Measurements from ENCODE around the gene FBLN1. TPM values are rescaled to one million over a fixed set of nuclear protein-coding genes. Genes with fewer than 3 reads are reported as not detected.
"Not testable (repeated sequence)": the region's sequence is repeated elsewhere in the genome, so short reads cannot be mapped to it uniquely, and the experiment has no call there.

Gene FBLN1
- total and polyA plus RNA-seq, 8 donors: 38.8 to 416 (median 114) TPM

- Histone ChIP-seq H3K36me3 (peaks cover 0 to 9% (median 0%) of the 10 kb centered on the region in 4 donors), H3K27me3 (no peaks in the 10 kb centered on the region), H3K4me1 (peaks cover 3 to 27% (median 8%) of the 10 kb centered on the region in 4 donors), H3K27ac (no peak overlapping the region), H3K9me3 (no peaks in the 10 kb centered on the region), H3K4me3 (no peak overlapping the region)
- no peak for DNase-seq
- 78 to 98% (median 88%) methylated on average over 10 of the region's 10 CpGs for WGBS, 5 donors
- intact Hi-C loops (cut with DNase I; ENCODE audit: low total_unique reads): no loop called here
- TF ChIP-seq POLR2AphosphoS5 (IDR thresholded peaks at IDR 0.05): no peak
- TF ChIP-seq EP300 (IDR thresholded peaks at IDR 0.05): no peak
- no peak for TF ChIP-seq POLR2A (IDR thresholded peaks at IDR 0.05)
- no peak for TF ChIP-seq CTCF (IDR thresholded peaks at IDR 0.05)
Measured at GRCh38 chr22:45602004-45602733, 99.5 kb downstream of the FBLN1 start.

- intact Hi-C loops (cut with DNase I; ENCODE audit: low total_unique reads): no loop called here
- no peaks in the 10 kb centered on the region for H3K27me3 ChIP-seq
- 79 to 90% (median 86%) methylated on average over 21 of the region's 21 CpGs for WGBS, 5 donors
- H3K4me1 ChIP-seq: peaks cover 0 to 19% (median under 1%) of the 10 kb centered on the region in 4 donors
- H3K9me3 ChIP-seq: no peaks in the 10 kb centered on the region
- DNase-seq: no peak
- TF ChIP-seq EP300 (IDR thresholded peaks at IDR 0.05) (no peak), CTCF (IDR thresholded peaks at IDR 0.05) (no peak)
- H3K36me3 ChIP-seq: peaks cover 0 to 9% (median 0%) of the 10 kb centered on the region in 4 donors
- no peak overlapping the region for H3K27ac ChIP-seq
- no peak overlapping the region for H3K4me3 ChIP-seq
Measured at GRCh38 chr22:45602824-45603595, 100.3 kb downstream of the FBLN1 start.

DNA sequence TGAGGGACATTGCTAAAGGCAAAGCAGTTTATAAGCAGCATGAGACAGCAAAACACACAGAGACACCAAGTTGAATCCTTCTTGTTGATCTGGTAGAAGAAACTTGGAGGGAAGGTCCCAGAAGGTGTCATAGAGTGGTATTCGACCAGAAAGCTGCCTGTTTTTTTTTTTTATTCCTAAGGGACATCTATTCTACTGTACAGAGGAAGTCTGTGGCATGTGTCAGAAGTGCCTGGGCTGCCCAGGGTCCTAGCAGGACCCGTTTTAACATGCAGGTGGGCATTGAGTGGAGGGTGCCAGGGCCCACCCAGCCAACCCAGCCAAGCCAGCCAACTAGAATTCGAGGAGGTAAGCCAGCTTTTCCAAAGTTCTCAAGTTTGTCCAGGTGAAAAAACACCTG lies 100.9 kb downstream of the FBLN1 start:
- TF ChIP-seq EP300 (IDR thresholded peaks at IDR 0.05): no peak
- no peak for TF ChIP-seq POLR2A (IDR thresholded peaks at IDR 0.05)
- no peak for TF ChIP-seq CTCF (IDR thresholded peaks at IDR 0.05)
- no peak for TF ChIP-seq POLR2AphosphoS5 (IDR thresholded peaks at IDR 0.05)
- H3K27me3 ChIP-seq: no peaks in the 10 kb centered on the region
- intact Hi-C loops (cut with DNase I; ENCODE audit: low total_unique reads): no loop called here
- no peak for DNase-seq
- no peak overlapping the region for H3K4me3 ChIP-seq
- peaks cover 0 to 9% (median 0%) of the 10 kb centered on the region in 4 donors for H3K36me3 ChIP-seq
- WGBS, 5 donors: 45 to 60% (median 51%) methylated on average over 3 of the region's 3 CpGs
- H3K4me1 ChIP-seq: peaks cover 0 to 15% (median 0%) of the 10 kb centered on the region in 4 donors
- no peak overlapping the region for H3K27ac ChIP-seq
- H3K9me3 ChIP-seq: no peaks in the 10 kb centered on the region

DNA sequence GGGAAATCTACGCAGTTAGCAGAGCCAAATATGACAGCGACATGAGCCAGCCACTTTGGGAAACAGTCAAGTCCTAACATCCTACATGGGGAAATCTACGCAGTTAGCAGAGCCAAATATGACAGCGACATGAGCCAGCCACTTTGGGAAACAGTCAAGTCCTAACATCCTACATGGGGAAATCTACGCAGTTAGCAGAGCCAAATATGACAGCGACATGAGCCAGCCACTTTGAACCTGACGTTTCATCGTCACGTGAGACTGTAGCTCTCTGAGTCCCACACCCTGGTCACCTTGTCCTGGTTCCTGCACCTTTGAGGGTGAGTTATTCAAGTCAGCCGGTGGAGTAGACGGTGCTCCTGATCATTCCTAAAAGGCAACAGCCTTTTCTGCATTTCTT lies 105.4 kb downstream of the FBLN1 start:
- DNase-seq; intact Hi-C loops (cut with DNase I; ENCODE audit: low total_unique reads); H3K4me3 ChIP-seq; H3K27ac ChIP-seq; H3K9me3 ChIP-seq; H3K27me3 ChIP-seq; H3K36me3 ChIP-seq: not testable (repeated sequence)
- WGBS, 5 donors: 78 to 84% (median 82%) methylated on average over 9 to 11 of the region's 11 CpGs
- H3K4me1 ChIP-seq: peaks cover 0 to 15% (median 0%) of the 10 kb centered on the region in 4 donors

All from stomach (tissue), 9 donors.